ENCODE data around the gene TBC1D28.
"Not testable (repeated sequence)": the region's sequence is repeated elsewhere in the genome, so short reads cannot be mapped to it uniquely, and the experiment has no call there.

The TBC1D28 gene

GRCh38 chr17:18613016-18613415 lies 31.2 kb downstream of the TBC1D28 start:
- not testable (repeated sequence) for DNase-seq (ENCODE audit: low read depth)

GRCh38 chr17:18593138-18593537 lies 51.1 kb downstream of the TBC1D28 start:
- not testable (repeated sequence) for DNase-seq (ENCODE audit: low read depth)

Data from stromal cell of bone marrow (primary cell).